Small intestine (tissue), 7 donors: ENCODE measurements around the gene FRMD1. TPM values are rescaled to one million over a fixed set of nuclear protein-coding genes. Genes with fewer than 3 reads are reported as not detected.

ENCODE experiments used
- DNase-seq, 2 donors: peaks; one replicate each; pipeline versions ENCODE4 v3.0.0 to v3.0.0-alpha.2; 2013
- FAIRE-seq: peaks from 2 replicates; lab custom pipeline; 2012; peaks lifted over from hg19 to GRCh38; lab: Jason Lieb, UNC
- H3K27ac ChIP-seq, 3 donors: one replicate each; pipeline ENCODE4 v1.5.1; 2013; ENCODE audit warnings: low read length in 2 of 3, mild to moderate bottlenecking in 2 of 3, control low read depth in 1 of 3, inconsistent platforms in 1 of 3, low read depth in 1 of 3, moderate library complexity in 1 of 3
- H3K27me3 ChIP-seq, 3 donors: one replicate each; pipeline ENCODE4 v1.6.1; 2013; ENCODE audit warnings: low read length in 3 of 3, inconsistent platforms in 1 of 3; ENCODE audit not compliant: control insufficient read depth in 3 of 3, insufficient read depth in 3 of 3
- H3K36me3 ChIP-seq, 3 donors: one replicate each; pipeline ENCODE4 v1.6.1; 2013; ENCODE audit warnings: low read length in 3 of 3, inconsistent platforms in 1 of 3, low read depth in 1 of 3, mild to moderate bottlenecking in 1 of 3, moderate library complexity in 1 of 3; ENCODE audit not compliant: control insufficient read depth in 3 of 3, insufficient read depth in 2 of 3
- H3K4me1 ChIP-seq, 3 donors: one replicate each; pipeline ENCODE4 v1.6.1; 2013; ENCODE audit warnings: low read length in 2 of 3, inconsistent platforms in 1 of 3, low read depth in 1 of 3, mild to moderate bottlenecking in 1 of 3, moderate library complexity in 1 of 3; ENCODE audit not compliant: control insufficient read depth in 3 of 3, insufficient read depth in 2 of 3
- H3K4me3 ChIP-seq, 3 donors: one replicate each; pipeline ENCODE4 v1.5.1; 2013; ENCODE audit warnings: low read length in 3 of 3, control low read depth in 1 of 3, inconsistent platforms in 1 of 3, low read depth in 1 of 3, mild to moderate bottlenecking in 1 of 3, moderate library complexity in 1 of 3
- H3K9me3 ChIP-seq, 2 donors: one replicate each; pipeline ENCODE4 v1.6.1; 2013; ENCODE audit warnings: low read depth in 1 of 2, low read length in 1 of 2; ENCODE audit not compliant: control insufficient read depth in 2 of 2, insufficient read depth in 1 of 2
- WGBS, 3 donors: extraction: QIAGEN DNeasy Blood & Tissue Kit; methylation state at CpG; one replicate each; pipeline ENCODE4 v1.1.7; 2013; 5-methylcytosine and 5-hydroxymethylcytosine counted together
- polyA plus RNA-seq, 4 donors: library from polyadenylated mRNA; stranded (reverse) in 3 of 4; unstranded in 1 of 4; fragments of 200-250 nt in 3 of 4; fragments of 120-200 nt in 1 of 4; gene quantifications; one replicate each; pipeline versions ENCODE4 v1.2.1 to v1.2.3, GENCODE V29; 2013
- donor health status: healthy with polysubstance abuse.
- donor health status: control.
- donor health status: control.
- donor health status: Bipolar disorder and iron deficiency.
- donor health status: healthy.

The FRMD1 gene
- polyA plus RNA-seq, 4 donors, result 0.15 to 11.5 (median 1.3) TPM

DNA sequence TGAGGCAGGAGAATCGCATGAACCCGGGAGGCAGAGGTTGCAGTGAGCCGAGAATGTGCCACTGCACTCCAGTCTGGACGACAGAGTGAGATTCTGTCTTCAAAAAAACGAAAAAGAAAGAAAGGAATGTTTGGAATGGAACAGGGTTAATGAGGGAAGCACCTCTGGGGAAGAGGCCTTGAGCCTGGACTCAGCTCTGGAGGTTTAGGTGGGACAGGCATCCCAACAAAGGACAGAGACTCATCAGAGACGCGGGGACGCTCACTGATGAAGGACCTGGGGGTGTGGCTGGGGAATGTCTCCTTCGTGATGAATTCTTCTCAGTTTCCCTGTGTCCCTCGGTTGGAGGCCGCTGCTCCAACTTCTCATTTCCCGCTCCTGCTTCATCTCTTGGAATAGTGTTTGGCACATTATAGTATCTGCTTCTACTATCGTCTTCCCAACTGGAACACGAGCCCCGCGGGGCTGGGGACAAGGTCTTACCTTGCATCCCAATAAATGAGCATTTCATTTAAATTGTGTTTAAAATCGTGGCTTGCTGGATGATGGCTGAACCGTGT is 54.0 kb downstream of the FRMD1 start:
- no peak for FAIRE-seq

DNA sequence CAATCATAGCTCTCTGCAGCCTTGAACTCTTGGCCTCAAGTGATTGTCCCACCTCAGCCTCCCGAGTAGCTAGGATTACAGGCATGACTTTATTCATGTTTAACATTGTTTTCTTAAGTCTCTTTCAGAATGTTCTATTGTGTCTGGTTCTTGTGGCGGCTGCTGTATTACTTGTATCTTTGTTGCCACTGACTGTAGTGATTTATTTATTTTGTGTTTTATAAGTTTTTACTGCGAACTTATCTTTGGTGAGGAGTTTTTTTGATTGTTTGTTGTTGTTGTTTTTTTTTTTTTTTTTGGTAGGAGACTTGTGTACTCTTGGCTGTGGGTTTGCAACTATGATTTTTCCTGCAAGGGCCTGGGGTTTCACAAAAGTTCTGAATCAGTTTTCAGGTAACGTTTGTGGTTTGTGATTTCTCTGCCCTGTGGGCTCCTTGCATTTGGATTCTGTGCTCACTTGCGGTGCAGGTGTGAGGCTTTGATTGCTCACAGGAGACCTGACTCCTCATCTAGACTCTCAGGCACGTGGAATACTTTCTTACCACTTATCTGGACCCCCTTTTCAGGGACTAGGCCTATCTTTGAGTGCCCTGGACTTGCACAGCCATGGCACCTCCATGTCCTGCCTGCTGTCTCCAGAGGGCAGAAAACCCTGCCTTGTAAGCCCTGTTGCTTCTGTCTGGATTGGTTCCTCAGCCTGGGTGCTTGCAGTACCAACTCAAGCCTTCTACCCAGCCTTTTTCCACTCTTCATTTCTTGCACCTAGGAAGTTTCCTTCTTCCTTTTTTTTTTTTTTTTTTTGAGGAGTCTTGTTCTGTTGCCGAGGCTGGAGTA is 56.3 kb downstream of the FRMD1 start:
- no peak for FAIRE-seq
- no peak for DNase-seq
- WGBS, 3 donors, result 69 to 81% (median 75%) methylated on average over 7 of the region's 7 CpGs

More for the DNA sequence above, 54.0 kb downstream of the FRMD1 start:
- H3K27ac ChIP-seq, result no peak overlapping the region
- peaks cover 0 to 3% (median 0%) of the 10 kb centered on the region in 3 donors for H3K4me1 ChIP-seq
- no peak for DNase-seq
- H3K4me3 ChIP-seq, result no peak overlapping the region
- WGBS, 3 donors, result 89% methylated on average over 18 of the region's 18 CpGs
- no peaks in the 10 kb centered on the region for H3K27me3 ChIP-seq
- H3K36me3 ChIP-seq, result no peaks in the 10 kb centered on the region
- no peaks in the 10 kb centered on the region for H3K9me3 ChIP-seq

DNA sequence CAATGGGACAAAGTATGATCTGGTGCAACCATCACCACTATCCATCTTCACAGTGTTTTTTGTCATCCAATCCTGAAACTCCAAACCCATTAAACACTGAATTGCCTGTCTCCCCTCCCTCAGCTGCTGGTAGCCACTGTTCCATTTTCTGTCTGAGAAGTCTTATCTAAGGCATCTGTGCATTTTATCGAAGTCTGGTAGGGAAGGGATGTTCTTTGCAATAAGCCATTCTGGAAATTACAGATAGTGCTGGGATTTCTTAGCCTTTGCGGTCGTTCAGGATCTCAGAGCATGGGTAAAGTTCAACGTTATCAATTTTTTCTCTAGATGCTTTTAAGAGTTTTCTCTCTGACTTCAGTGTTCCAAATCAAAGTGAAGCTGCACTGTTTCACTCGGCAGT is 57.4 kb downstream of the FRMD1 start:
- peaks cover 0 to 6% (median 0%) of the 10 kb centered on the region in 3 donors for H3K4me1 ChIP-seq
- DNase-seq, result no peak
- no peaks in the 10 kb centered on the region for H3K27me3 ChIP-seq
- H3K4me3 ChIP-seq, result no peak overlapping the region
- FAIRE-seq, result no peak
- peaks cover 0 to 10% of the 10 kb centered on the region in 2 donors for H3K9me3 ChIP-seq
- 41 to 67% (median 51%) methylated on average over 5 of the region's 5 CpGs for WGBS, 3 donors
- H3K27ac ChIP-seq, result no peak overlapping the region
- no peaks in the 10 kb centered on the region for H3K36me3 ChIP-seq

More for the DNA sequence above, 56.3 kb downstream of the FRMD1 start:
- H3K4me1 ChIP-seq, result peaks cover 0 to 6% (median 0%) of the 10 kb centered on the region in 3 donors
- no peak overlapping the region for H3K4me3 ChIP-seq
- no peaks in the 10 kb centered on the region for H3K27me3 ChIP-seq
- H3K27ac ChIP-seq, result no peak overlapping the region
- H3K9me3 ChIP-seq, result peaks cover 0 to 10% of the 10 kb centered on the region in 2 donors
- no peaks in the 10 kb centered on the region for H3K36me3 ChIP-seq

DNA sequence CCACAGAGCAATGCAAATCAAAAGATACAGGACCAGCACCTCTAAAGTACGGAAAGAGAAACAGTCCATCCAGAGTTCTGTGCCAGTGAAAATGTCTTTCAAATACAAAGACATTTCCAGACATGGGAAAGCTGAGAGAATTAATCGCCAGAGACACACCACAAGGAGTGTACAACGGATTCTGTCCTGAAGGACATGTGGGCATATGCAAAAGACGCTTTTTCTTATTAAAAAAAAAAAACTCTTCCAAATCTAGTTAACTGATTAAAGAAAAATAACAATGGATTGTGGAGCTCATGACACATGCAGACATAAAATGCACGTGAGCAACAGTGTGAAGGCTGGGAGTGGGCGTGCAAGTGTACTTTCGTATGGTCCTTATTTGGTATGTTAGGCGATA is 58.8 kb downstream of the FRMD1 start:
- Histone ChIP-seq H3K27ac (no peak overlapping the region), H3K4me3 (no peak overlapping the region), H3K36me3 (no peaks in the 10 kb centered on the region), H3K4me1 (peaks cover 0 to 6% (median 0%) of the 10 kb centered on the region in 3 donors), H3K9me3 (peaks cover 0 to 10% of the 10 kb centered on the region in 2 donors), H3K27me3 (no peaks in the 10 kb centered on the region)
- DNase-seq, result no peak
- WGBS, 3 donors, result 84 to 90% (median 87%) methylated on average over 8 of the region's 8 CpGs
- FAIRE-seq, result no peak

DNA sequence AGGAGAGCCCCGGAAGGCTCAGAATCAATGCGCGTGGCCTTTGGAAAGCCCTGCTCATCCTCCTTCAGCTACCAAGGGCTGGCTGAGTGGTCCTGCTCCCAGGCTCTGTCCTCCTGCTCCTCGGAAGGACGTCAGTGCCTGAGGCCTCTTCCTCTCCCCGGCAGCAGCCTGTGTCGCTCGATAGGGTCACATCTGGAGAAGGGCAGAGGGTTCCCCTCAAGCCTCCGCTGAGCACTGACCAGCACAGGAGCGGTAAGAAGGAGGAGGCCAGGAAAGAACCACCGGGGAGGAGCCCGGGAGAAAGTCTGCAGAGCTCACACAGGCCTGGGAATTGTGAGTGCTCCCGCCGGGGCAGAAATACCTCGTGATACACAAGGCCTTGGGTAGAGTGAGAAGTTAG is 60.3 kb downstream of the FRMD1 start:
- Histone ChIP-seq H3K27ac (peak overlapping the region in 1 of 3 donors; percentile 6), H3K4me3 (no peak overlapping the region), H3K9me3 (peaks cover 0 to 10% of the 10 kb centered on the region in 2 donors), H3K27me3 (no peaks in the 10 kb centered on the region), H3K4me1 (peaks cover 0 to 3% (median 0%) of the 10 kb centered on the region in 3 donors), H3K36me3 (no peaks in the 10 kb centered on the region)
- no peak for FAIRE-seq
- no peak for DNase-seq
- WGBS, 3 donors, result 84 to 89% (median 88%) methylated on average over 15 of the region's 15 CpGs

DNA sequence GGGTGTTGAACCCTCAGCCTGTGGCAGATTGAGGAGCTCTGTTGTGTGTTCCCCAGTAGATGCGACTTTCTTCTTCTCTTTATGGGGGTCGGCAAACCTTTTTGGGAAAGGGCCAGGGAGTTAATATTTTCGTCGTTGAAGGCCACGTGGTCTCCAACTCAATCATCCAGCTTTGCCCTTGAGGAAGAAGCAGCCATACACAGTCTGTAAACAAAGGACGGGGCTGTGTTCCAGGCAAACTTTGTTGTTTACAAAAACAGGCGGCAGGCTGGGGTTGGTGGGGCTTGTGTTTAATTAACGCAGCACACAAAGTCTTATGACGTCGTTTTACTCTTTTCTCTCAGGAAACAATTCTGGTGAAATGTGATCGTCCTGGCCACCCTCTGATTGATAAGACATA is 61.4 kb downstream of the FRMD1 start:
- Histone ChIP-seq H3K4me1 (peaks cover 0 to 3% (median 0%) of the 10 kb centered on the region in 3 donors), H3K36me3 (no peaks in the 10 kb centered on the region), H3K9me3 (peaks cover 0 to 18% of the 10 kb centered on the region in 2 donors), H3K27me3 (no peaks in the 10 kb centered on the region), H3K27ac (peak overlapping the region in 1 of 3 donors; percentile 44), H3K4me3 (no peak overlapping the region)
- DNase-seq, result no peak
- FAIRE-seq, result no peak
- 56 to 65% (median 62%) methylated on average over 11 of the region's 11 CpGs for WGBS, 3 donors

DNA sequence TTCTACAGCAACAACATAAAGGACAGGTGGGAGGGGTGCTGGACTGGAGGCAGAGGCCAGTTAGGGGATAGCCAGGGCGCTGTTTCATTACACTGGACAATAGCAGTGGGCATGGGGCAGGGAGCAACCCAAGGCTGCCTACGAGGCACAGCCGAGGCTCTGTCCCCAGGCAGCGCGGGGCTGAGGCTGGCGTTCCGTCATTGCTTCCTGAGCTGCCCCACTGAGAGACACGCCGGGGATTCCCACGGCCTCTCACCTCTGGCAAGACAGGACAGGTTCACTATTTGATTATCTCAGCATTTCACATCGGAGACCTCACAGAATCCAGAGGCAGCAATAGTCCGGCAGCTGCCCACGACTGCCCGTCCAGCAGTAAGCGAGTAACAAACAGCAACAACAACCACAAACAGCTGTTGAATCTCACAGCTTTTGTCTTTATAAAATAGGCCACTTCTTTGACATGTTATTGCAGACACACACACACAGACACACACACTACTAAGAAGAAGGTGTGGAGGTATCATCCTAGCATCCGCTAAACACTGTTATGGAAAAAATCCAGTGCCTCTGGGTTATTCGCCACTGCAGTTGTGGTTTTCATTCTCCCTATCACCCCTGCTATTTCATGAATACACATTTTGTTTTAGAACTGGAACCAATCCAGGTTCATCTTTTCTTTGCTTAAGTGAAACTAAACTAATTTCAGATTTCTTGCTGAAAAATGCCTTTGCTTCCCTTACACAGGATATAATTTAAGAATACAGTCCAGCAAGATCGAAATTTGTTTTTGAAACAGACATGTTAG is 62.1 kb downstream of the FRMD1 start:
- Histone ChIP-seq H3K36me3 (no peaks in the 10 kb centered on the region), H3K4me3 (no peak overlapping the region), H3K27me3 (no peaks in the 10 kb centered on the region), H3K4me1 (peaks cover 0 to 3% (median 0%) of the 10 kb centered on the region in 3 donors), H3K9me3 (peaks cover 0 to 22% of the 10 kb centered on the region in 2 donors), H3K27ac (peak overlapping the region in 2 of 3 donors; percentile 25 to 57)
- WGBS, 3 donors, result 73 to 88% (median 73%) methylated on average over 18 of the region's 18 CpGs
- no peak for FAIRE-seq
- DNase-seq, result no peak

DNA sequence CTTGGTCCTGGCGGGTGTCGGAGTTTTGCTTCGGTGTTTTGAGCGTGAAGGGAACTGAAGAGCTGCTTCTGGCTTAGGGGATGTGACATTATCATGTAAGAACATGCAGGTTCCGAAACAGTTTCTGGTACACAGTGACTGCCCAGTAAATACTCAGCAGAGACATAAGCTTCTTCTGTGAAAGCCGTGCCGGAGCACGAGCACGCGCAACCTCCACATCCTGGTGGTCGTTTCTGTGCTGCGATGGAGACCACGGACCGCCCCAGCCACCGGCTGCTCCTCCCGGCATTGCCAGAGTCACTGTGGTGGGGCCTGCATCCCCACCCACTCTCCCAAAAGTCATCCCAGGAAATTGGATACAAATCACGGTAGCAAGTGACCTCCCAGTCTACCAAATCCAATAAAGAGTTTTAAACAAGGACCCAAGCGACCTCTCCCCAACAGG is 62.8 kb downstream of the FRMD1 start:
- no peak for DNase-seq
- FAIRE-seq, result no peak
- WGBS, 3 donors, result 83 to 93% (median 90%) methylated on average over 14 to 18 of the region's 18 CpGs
- no peak overlapping the region for H3K4me3 ChIP-seq
- H3K9me3 ChIP-seq, result peaks cover 0 to 26% of the 10 kb centered on the region in 2 donors
- peaks cover 0 to 3% (median 0%) of the 10 kb centered on the region in 3 donors for H3K4me1 ChIP-seq
- no peaks in the 10 kb centered on the region for H3K36me3 ChIP-seq
- H3K27me3 ChIP-seq, result no peaks in the 10 kb centered on the region
- H3K27ac ChIP-seq, result peak overlapping the region in 2 of 3 donors; percentile 10 to 33
